Neural cell (in vitro differentiated cells): ENCODE data around the gene DNAI1. TPM values are rescaled to one million over a fixed set of nuclear protein-coding genes. Genes with fewer than 3 reads are reported as not detected.

Experiments
- H2AFZ ChIP-seq: fragments of 200-600, 300-800 bp; sonication (generic), shearing (Covaris generic); 2 replicates; pipeline ENCODE4 v1.6.0; 2014; ENCODE audit warnings: low read depth, mild to moderate bottlenecking, antibody characterized with exemption, low read length, moderate library complexity
- H3F3A ChIP-seq: fragments of 200-600 bp; shearing (Covaris generic); 2 replicates; pipeline ENCODE4 v1.6.1; 2016; ENCODE audit warnings: mild to moderate bottlenecking, moderate library complexity, mixed read lengths, antibody characterized with exemption, low read length; ENCODE audit not compliant: insufficient read depth, poor library complexity, severe bottlenecking
- H3K27ac ChIP-seq: fragments of 200-600, 300-800 bp; sonication (generic), shearing (Covaris generic); 2 replicates; pipeline ENCODE4 v1.5.1; 2014; ENCODE audit warnings: mild to moderate bottlenecking, low read length, moderate library complexity
- H3K27me3 ChIP-seq: fragments of 300-800, 200-600 bp; sonication (generic), shearing (Covaris generic); 2 replicates; pipeline ENCODE4 v1.6.0; 2014; ENCODE audit warnings: mild to moderate bottlenecking, low read depth, low read length, moderate library complexity; ENCODE audit not compliant: insufficient read depth
- H3K36me3 ChIP-seq: fragments of 300-800, 200-600 bp; sonication (generic), shearing (Covaris generic); 2 replicates; pipeline ENCODE4 v1.5.1; 2014; ENCODE audit warnings: mild to moderate bottlenecking, antibody characterized with exemption, low read length, moderate library complexity; ENCODE audit not compliant: insufficient read depth
- H3K4me2 ChIP-seq: fragments of 300-800, 200-600 bp; sonication (generic), shearing (Covaris generic); 2 replicates; pipeline ENCODE4 v1.6.0; 2014; ENCODE audit warnings: mild to moderate bottlenecking, low read length
- H3K4me3 ChIP-seq: fragments of 300-800, 200-600 bp; sonication (generic), shearing (Covaris generic); 2 replicates; pipeline ENCODE4 v1.5.1; 2014; ENCODE audit warnings: mild to moderate bottlenecking, low read length, moderate library complexity
- H3K79me2 ChIP-seq: fragments of 200-600 bp; shearing (Covaris generic); replicated peaks from 2 replicates; pipeline ENCODE4 v1.6.0; 2014; ENCODE audit warnings: mild to moderate bottlenecking, low read length, moderate library complexity; ENCODE audit not compliant: insufficient read depth
- H3K9ac ChIP-seq: fragments of 300-800, 200-600 bp; sonication (generic), shearing (Covaris generic); 2 replicates; pipeline ENCODE4 v1.6.1; 2016; ENCODE audit warnings: mild to moderate bottlenecking, low read length, mixed read lengths
- H3K9me2 ChIP-seq: fragments of 200-600 bp; shearing (Covaris generic); 2 replicates; pipeline ENCODE4 v1.6.1; 2016; ENCODE audit warnings: mild to moderate bottlenecking, low read length, mixed read lengths; ENCODE audit not compliant: insufficient read depth
- H3K9me3 ChIP-seq: fragments of 200-600, 300-800 bp; sonication (generic), shearing (Covaris generic); 2 replicates; pipeline ENCODE4 v1.6.1; 2016; ENCODE audit warnings: mild to moderate bottlenecking, mixed run types, low read length, moderate library complexity, mixed read lengths
- H4K20me1 ChIP-seq: fragments of 200-600 bp; shearing (Covaris generic); 2 replicates; pipeline ENCODE4 v1.6.1; 2016; ENCODE audit warnings: mild to moderate bottlenecking, mixed run types; ENCODE audit not compliant: insufficient read depth
- CTCF ChIP-seq: fragments of 450-650 bp; IDR thresholded peaks from 2 replicates; pipeline ENCODE4 v1.5.1; 2014; ENCODE audit warnings: antibody characterized with exemption, mild to moderate bottlenecking, moderate library complexity; ENCODE audit not compliant: poor library complexity, severe bottlenecking
- EP300 ChIP-seq: fragments of 450-650 bp; conservative IDR thresholded peaks from 2 replicates; pipeline ENCODE4 v1.6.1; 2014; ENCODE audit warnings: antibody characterized with exemption, mild to moderate bottlenecking, moderate library complexity; ENCODE audit not compliant: poor library complexity, severe bottlenecking
- EZH2 ChIP-seq: fragments of 200-600, 300-800 bp; shearing (Covaris generic), sonication (generic); IDR thresholded peaks from 2 replicates; pipeline ENCODE4 v1.6.1; 2014; ENCODE audit warnings: antibody characterized with exemption, low read length, borderline replicate concordance, mild to moderate bottlenecking; ENCODE audit not compliant: insufficient read depth, poor library complexity, severe bottlenecking
- MXI1 ChIP-seq: fragments of 450-650 bp; conservative IDR thresholded peaks from 2 replicates; pipeline ENCODE4 v1.6.1; 2014; ENCODE audit warnings: antibody characterized with exemption, mild to moderate bottlenecking; ENCODE audit not compliant: poor library complexity, severe bottlenecking
- POLR2AphosphoS5 ChIP-seq: IDR thresholded peaks from 2 replicates; pipeline ENCODE4 v1.6.1; 2012
- RAD21 ChIP-seq: fragments of 450-650 bp; conservative IDR thresholded peaks from 2 replicates; pipeline ENCODE4 v1.6.1; 2014; ENCODE audit warnings: antibody characterized with exemption, mild to moderate bottlenecking, moderate library complexity
- SMC3 ChIP-seq: fragments of 450-650 bp; conservative IDR thresholded peaks from 2 replicates; pipeline ENCODE4 v1.6.1; 2014; ENCODE audit warnings: antibody characterized with exemption, mild to moderate bottlenecking, moderate library complexity; ENCODE audit not compliant: poor library complexity
- TAF1 ChIP-seq: IDR thresholded peaks from 2 replicates; pipeline ENCODE4 v1.6.1; 2012; ENCODE audit warnings: low read depth
- polyA plus RNA-seq: library from polyadenylated mRNA; depleted of rRNA; stranded (reverse); fragments of >200 nt; gene quantifications from 2 replicates; pipeline ENCODE4 v1.2.3, GENCODE V29; 2014
- TF ChIP-seq, protein P1 (sequence below): IDR thresholded peaks from 2 replicates; pipeline ENCODE4 v1.6.1; 2012; ENCODE audit warnings: borderline replicate concordance

DNAI1 gene
- polyA plus RNA-seq, 1 donor from 2014 or later: 0.99 TPM

DNA sequence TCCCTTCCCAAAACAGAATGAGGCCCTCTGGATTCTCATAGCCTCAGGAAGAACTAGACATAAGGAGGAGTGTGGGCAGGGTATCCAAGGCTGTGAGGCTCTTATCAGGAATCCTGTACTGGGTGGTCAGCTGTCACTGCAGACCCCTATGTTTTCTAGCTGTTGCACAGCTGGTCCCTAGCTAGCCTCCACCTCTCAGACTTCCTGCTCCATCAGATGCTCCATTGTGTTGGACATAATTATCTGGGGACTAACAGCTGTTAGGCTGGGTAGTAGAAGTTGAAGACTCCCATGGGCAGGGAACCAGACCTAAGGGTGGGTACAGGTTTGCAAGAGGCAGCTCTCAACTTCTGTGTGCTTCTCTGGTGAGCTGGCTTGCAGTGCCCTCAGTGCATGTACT, 18.6 kb upstream of the DNAI1 start:
- Histone ChIP-seq H3K9me2 (no peaks in the 10 kb centered on the region), H3F3A (no peaks in the 10 kb centered on the region), H3K4me2 (no peak overlapping the region), H3K36me3 (peaks cover 4% of the 10 kb centered on the region), H3K9ac (no peak overlapping the region), H3K9me3 (no peaks in the 10 kb centered on the region), H3K4me3 (no peak overlapping the region), H4K20me1 (no peaks in the 10 kb centered on the region), H3K79me2 (no peaks in the 10 kb centered on the region), H3K27ac (no peak overlapping the region), H2AFZ (no peak overlapping the region), H3K27me3 (no peaks in the 10 kb centered on the region)
- TF ChIP-seq, protein P1, sequence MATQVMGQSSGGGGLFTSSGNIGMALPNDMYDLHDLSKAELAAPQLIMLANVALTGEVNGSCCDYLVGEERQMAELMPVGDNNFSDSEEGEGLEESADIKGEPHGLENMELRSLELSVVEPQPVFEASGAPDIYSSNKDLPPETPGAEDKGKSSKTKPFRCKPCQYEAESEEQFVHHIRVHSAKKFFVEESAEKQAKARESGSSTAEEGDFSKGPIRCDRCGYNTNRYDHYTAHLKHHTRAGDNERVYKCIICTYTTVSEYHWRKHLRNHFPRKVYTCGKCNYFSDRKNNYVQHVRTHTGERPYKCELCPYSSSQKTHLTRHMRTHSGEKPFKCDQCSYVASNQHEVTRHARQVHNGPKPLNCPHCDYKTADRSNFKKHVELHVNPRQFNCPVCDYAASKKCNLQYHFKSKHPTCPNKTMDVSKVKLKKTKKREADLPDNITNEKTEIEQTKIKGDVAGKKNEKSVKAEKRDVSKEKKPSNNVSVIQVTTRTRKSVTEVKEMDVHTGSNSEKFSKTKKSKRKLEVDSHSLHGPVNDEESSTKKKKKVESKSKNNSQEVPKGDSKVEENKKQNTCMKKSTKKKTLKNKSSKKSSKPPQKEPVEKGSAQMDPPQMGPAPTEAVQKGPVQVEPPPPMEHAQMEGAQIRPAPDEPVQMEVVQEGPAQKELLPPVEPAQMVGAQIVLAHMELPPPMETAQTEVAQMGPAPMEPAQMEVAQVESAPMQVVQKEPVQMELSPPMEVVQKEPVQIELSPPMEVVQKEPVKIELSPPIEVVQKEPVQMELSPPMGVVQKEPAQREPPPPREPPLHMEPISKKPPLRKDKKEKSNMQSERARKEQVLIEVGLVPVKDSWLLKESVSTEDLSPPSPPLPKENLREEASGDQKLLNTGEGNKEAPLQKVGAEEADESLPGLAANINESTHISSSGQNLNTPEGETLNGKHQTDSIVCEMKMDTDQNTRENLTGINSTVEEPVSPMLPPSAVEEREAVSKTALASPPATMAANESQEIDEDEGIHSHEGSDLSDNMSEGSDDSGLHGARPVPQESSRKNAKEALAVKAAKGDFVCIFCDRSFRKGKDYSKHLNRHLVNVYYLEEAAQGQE: no peak
- no peak for TF ChIP-seq RAD21
- TF ChIP-seq POLR2AphosphoS5: no peak
- TF ChIP-seq SMC3: no peak
- TF ChIP-seq CTCF: no peak
- TF ChIP-seq EZH2: no peak
- TF ChIP-seq TAF1: no peak
- no peak for TF ChIP-seq EP300
- no peak for TF ChIP-seq MXI1

DNA sequence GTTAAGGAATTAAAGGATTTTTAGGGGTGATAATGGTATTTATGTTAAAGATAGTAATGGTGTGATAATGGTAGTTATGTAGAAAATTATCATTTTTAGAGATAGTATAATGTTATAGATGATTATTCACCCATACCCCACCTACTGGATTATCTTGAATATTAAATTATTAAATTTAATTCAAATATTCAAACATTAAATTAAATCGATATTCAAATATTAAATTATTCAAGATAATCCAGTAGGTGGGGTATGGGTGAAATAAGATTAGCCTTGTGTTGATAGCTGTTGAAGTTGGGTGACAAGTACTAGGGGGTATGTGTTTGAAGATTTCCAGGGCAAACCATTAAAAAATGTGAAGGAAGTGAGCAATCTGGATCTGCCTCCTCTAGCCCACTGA, 15.8 kb upstream of the DNAI1 start:
- H3K79me2 ChIP-seq: peaks cover 3% of the 10 kb centered on the region
- H3K4me3 ChIP-seq: no peak overlapping the region
- H2AFZ ChIP-seq: no peak overlapping the region
- H3K27me3 ChIP-seq: no peaks in the 10 kb centered on the region
- no peak overlapping the region for H3K27ac ChIP-seq
- H3F3A ChIP-seq: no peaks in the 10 kb centered on the region
- no peaks in the 10 kb centered on the region for H3K9me2 ChIP-seq
- H3K9me3 ChIP-seq: no peaks in the 10 kb centered on the region
- no peak overlapping the region for H3K9ac ChIP-seq
- H3K36me3 ChIP-seq: peaks cover 4% of the 10 kb centered on the region
- no peaks in the 10 kb centered on the region for H4K20me1 ChIP-seq
- H3K4me2 ChIP-seq: no peak overlapping the region
- TF ChIP-seq, protein P1: no peak
- TF ChIP-seq MXI1: no peak
